Testis (tissue), 2 donors: ENCODE measurements around the gene GPR15LG.

ENCODE experiments used
- CTCF ChIP-seq, 3 experiments: fragments of 450-650 bp in 2 of 3; fragments of 200-600 bp in 1 of 3; sonication (generic) in 1 of 3; IDR thresholded peaks; one replicate each; pipeline ENCODE4 v1.5.1; 2016 to 2019; ENCODE audit warnings: antibody characterized with exemption in 3 of 3, mild to moderate bottlenecking in 2 of 3, moderate library complexity in 1 of 3
- POLR2A ChIP-seq: fragments of 450-650 bp; IDR thresholded peaks from one replicate; pipeline ENCODE4 v1.6.1; 2017; ENCODE audit warnings: antibody characterized with exemption, mild to moderate bottlenecking, moderate library complexity

- no peak for TF ChIP-seq CTCF (IDR thresholded peaks at IDR 0.05)
- no peak for TF ChIP-seq POLR2A
Measured at GRCh38 chr10:84178160-84178609, 4.6 kb downstream of the GPR15LG start.
